OCI-LY7 (cell line): Measurements from ENCODE around the gene CPNE4.

Experiments
- EZH2phosphoT487 ChIP-seq: fragments of 200-600 bp; sonication (generic); IDR thresholded peaks from 2 replicates; pipeline ENCODE4 v1.6.1; 2018; ENCODE audit warnings: low read depth, borderline replicate concordance, mild to moderate bottlenecking, mixed run types, antibody characterized with exemption, low read length, moderate library complexity, mixed read lengths
- TF ChIP-seq, protein P1 (sequence below): fragments of 200-600 bp; sonication (generic); conservative IDR thresholded peaks from 2 replicates; pipeline ENCODE4 v1.5.1; 2014; ENCODE audit warnings: mild to moderate bottlenecking, antibody characterized with exemption, low read length, moderate library complexity, mixed read lengths

DNA sequence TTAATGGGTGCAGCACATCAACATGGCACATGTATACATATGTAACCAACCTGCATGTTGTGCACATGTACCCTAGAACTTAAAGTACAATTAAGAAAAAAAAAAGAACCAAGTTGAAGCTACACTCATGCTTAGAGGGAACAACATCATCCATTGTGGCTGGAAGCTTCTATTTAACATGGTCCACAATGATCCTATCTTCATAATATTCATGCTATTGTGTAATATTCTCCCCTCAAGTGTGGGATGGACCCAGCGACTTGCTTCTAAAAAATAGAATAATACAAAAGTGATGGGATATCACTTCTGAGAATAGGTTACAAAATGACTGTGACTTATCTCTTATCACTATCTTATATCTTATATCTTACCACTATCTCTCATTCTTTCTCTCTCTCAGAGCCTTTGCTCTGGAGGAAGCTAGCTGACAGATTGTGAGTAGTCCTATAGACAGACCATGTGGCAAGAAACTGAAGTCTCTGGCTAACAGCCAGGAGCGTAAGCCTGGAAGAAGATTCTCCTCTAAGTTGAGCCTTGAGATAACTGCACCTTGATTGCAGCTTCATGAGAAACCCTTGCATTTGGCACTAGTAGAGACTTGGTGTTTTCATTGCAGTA, 333.6 kb downstream of the CPNE4 start:
- TF ChIP-seq, protein P1, sequence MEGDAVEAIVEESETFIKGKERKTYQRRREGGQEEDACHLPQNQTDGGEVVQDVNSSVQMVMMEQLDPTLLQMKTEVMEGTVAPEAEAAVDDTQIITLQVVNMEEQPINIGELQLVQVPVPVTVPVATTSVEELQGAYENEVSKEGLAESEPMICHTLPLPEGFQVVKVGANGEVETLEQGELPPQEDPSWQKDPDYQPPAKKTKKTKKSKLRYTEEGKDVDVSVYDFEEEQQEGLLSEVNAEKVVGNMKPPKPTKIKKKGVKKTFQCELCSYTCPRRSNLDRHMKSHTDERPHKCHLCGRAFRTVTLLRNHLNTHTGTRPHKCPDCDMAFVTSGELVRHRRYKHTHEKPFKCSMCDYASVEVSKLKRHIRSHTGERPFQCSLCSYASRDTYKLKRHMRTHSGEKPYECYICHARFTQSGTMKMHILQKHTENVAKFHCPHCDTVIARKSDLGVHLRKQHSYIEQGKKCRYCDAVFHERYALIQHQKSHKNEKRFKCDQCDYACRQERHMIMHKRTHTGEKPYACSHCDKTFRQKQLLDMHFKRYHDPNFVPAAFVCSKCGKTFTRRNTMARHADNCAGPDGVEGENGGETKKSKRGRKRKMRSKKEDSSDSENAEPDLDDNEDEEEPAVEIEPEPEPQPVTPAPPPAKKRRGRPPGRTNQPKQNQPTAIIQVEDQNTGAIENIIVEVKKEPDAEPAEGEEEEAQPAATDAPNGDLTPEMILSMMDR: no peak
- TF ChIP-seq EZH2phosphoT487: no peak
